ENCODE measurements around the gene AKR1E2. TPM values are rescaled to one million over a fixed set of nuclear protein-coding genes. Genes with fewer than 3 reads are reported as not detected.
A peak's percentile ranks its signal among the peaks of the same experiment; 100 is the strongest.
"Not testable (repeated sequence)": the region's sequence is repeated elsewhere in the genome, so short reads cannot be mapped to it uniquely, and the experiment has no call there.

Gene AKR1E2
- total and polyA plus RNA-seq, 10 of the 15 experiments (the other 5 are each of a cell fraction or from before 2014, with no cell fraction given) = not detected

- POLR2A ChIA-PET, FAIRE-seq: not testable (repeated sequence)
Observed at GRCh38 chr10:4815646-4816180, 10.3 kb upstream of the AKR1E2 start.

More at GRCh38 chr10:4815646-4816180, 10.3 kb upstream of the AKR1E2 start:
- TF ChIP-seq TCF7 (IDR thresholded peaks at IDR 0.05; ENCODE audit: borderline replicate concordance) (peak; percentile 9; the same call in 1 of the 2 replicates), FOXM1 (IDR thresholded peaks at IDR 0.05; ENCODE audit: low read depth, low read length) (0 out of 2 replicates have a peak, but pooled peaks have one; percentile 19), CTCF (IDR thresholded peaks at IDR 0.05 in 2 of 3, conservative IDR thresholded peaks at IDR 0.05 in 1 of 3; ENCODE audit: control insufficient read depth in 2 of 3, extremely low read depth in 1 of 3, insufficient read depth in 1 of 3, low read depth in 3 of 3, low read length in 3 of 3) (peak in 1 of 3 experiments; percentile 46; a peak in 2 of 6 replicates)
- in situ Hi-C loops (cut with MboI); H3K36me3 ChIP-seq (ENCODE audit: control insufficient read depth in 2 of 2, insufficient read depth in 2 of 2, low read length in 1 of 2); H3K27me3 ChIP-seq (replicated peaks in 1 of 2; ENCODE audit: control insufficient read depth in 2 of 2, insufficient read depth in 2 of 2, low read length in 1 of 2); DNase-seq (ENCODE audit: low read depth, low spot score); H3K4me2 ChIP-seq (ENCODE audit: control insufficient read depth, insufficient read depth); H4K20me1 ChIP-seq (ENCODE audit: control insufficient read depth, insufficient read depth); H3K79me2 ChIP-seq (ENCODE audit: control insufficient read depth, insufficient read depth, low read length); H3K9ac ChIP-seq (ENCODE audit: control insufficient read depth, insufficient read depth, low read length); H3K4me3 ChIP-seq; H3K9me3 ChIP-seq (replicated peaks; ENCODE audit: control insufficient read depth, insufficient read depth, low read length); H2AFZ ChIP-seq (ENCODE audit: control insufficient read depth, low read depth, low read length); H3K4me1 ChIP-seq (ENCODE audit: control insufficient read depth, insufficient read depth, low read length); ATAC-seq; H3K27ac ChIP-seq (ENCODE audit: control insufficient read depth, insufficient read depth); BruUV-seq (replicated peaks): not testable (repeated sequence)
- 0% methylated on average over 2 of the region's 11 CpGs for WGBS (ENCODE audit: insufficient coverage, insufficient replicate concordance, low lambda C conversion rate, missing lambda C conversion rate)
- intact Hi-C loops (cut with micrococcal nuclease; ENCODE audit: unreplicated experiment) = loop anchor here (5.0 kb wide), 1 partner anchor 617 kb away; no protein-coding TSS in a partner anchor
- ChIA-PET RAD21 (ENCODE audit: unreplicated experiment) (interaction anchor here (1.0 to 1.5 kb wide), 3 partner anchors 469 to 807 kb away, joined by 3 to 25 read pairs (median 5); no protein-coding TSS in a partner anchor), CTCF (interaction anchor here (0.7 to 4.5 kb wide), 18 partner anchors 9 to 808 kb away, joined by 3 to 40 read pairs (median 8); no protein-coding TSS in a partner anchor), SMC1A (ENCODE audit: uncharacterized antibody, unreplicated experiment) (interaction anchor here (0.8 to 2.9 kb wide), 6 partner anchors 22 to 618 kb away, joined by 3 to 31 read pairs (median 5); no protein-coding TSS in a partner anchor)

All from GM12878 (cell line).